GM20000 (cell line): ENCODE results near the gene DNM2.

ENCODE experiments used
- DNase-seq: peaks from one replicate; pipeline ENCODE4 v3.0.0; 2012; ENCODE audit warnings: low spot score
- TF ChIP-seq, protein P1 (sequence below): IDR thresholded peaks from 2 replicates; pipeline ENCODE4 v1.5.1; 2012; ENCODE audit warnings: mild to moderate bottlenecking, control low read depth; ENCODE audit errors: extremely low read depth, missing control alignments

DNM2 gene

DNA sequence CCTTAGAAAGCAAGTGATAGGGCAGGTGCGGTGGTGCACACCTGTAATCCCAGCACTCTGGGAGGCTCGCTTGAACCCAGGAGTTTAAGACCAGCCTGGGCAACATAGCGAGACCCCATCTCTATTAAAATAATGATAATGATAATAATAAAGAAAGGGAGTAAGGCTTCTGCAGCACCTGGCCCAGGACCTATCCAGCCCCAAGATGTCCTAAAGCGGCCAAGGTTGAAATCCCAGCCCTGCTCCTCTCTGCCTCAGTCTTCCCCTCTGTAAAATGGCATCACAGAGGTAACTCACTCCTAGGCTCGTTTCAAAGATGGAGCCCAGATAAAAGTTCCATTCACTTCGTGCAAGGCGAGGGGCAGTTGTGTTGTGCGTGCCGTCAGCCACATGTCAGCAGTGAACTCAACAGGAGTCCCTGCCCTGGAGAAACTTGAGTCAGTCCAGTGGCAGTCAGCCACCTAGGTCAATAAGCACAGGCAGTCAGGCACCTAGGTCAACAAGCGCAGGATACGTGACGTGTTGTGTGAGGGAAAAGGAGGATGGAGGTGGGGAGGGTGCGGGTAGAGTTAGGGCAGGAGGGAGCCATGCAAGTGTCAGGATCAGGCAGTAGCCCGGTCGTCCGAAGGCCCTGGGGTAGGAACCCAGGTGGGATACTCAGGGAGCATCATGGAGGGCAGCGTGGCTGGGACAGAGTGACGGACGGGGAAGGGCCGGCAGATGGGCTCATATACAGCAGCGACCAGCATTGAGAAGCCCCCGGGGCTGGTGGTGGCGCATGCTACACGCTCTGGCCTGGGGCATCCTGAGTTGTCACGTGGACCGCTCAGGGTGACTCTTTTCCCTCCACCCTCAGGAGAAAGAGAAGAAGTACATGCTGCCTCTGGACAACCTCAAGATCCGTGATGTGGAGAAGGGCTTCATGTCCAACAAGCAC is 101.5 kb downstream of the DNM2 start:
- DNase-seq: no peak
- TF ChIP-seq, protein P1, sequence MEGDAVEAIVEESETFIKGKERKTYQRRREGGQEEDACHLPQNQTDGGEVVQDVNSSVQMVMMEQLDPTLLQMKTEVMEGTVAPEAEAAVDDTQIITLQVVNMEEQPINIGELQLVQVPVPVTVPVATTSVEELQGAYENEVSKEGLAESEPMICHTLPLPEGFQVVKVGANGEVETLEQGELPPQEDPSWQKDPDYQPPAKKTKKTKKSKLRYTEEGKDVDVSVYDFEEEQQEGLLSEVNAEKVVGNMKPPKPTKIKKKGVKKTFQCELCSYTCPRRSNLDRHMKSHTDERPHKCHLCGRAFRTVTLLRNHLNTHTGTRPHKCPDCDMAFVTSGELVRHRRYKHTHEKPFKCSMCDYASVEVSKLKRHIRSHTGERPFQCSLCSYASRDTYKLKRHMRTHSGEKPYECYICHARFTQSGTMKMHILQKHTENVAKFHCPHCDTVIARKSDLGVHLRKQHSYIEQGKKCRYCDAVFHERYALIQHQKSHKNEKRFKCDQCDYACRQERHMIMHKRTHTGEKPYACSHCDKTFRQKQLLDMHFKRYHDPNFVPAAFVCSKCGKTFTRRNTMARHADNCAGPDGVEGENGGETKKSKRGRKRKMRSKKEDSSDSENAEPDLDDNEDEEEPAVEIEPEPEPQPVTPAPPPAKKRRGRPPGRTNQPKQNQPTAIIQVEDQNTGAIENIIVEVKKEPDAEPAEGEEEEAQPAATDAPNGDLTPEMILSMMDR: no peak

DNA sequence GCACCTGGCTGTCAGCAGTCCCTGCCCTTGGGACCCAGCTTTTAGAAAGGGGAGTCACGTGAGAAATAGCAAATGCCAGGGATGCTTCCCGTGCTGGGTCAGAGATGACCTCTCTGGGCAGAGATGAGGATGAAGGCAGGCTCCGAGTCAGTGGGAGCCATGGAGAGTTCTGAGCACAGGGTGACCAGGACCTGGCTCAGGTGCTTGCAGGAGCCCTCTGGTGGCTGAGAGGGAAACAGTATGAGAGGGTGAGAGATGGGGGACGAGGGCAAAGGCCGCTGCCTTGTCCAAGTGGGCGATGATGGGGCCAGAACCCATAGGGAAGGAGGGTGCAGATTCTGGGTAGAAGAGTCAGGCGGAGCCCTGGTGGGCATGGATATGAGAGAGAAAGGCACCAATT is 102.3 kb downstream of the DNM2 start:
- DNase-seq: no peak
- TF ChIP-seq, protein P1: no peak

DNA sequence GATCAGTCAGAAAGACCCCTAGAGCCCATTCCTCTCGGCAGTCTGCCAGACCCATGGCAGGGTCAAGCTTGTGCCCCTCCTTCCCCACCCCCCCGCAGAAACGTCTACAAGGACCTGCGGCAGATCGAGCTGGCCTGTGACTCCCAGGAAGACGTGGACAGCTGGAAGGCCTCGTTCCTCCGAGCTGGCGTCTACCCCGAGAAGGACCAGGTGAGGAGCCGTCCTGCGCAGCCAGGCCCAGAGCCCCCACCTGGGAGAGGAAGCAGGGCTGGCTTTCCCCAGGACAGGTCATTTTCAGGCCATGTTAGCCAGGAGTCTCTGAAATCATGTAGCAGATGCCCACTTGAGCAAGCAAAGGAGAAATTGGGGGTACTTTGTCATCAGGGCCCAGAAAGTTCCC is 105.8 kb downstream of the DNM2 start:
- TF ChIP-seq, protein P1: no peak
- no peak for DNase-seq

DNA sequence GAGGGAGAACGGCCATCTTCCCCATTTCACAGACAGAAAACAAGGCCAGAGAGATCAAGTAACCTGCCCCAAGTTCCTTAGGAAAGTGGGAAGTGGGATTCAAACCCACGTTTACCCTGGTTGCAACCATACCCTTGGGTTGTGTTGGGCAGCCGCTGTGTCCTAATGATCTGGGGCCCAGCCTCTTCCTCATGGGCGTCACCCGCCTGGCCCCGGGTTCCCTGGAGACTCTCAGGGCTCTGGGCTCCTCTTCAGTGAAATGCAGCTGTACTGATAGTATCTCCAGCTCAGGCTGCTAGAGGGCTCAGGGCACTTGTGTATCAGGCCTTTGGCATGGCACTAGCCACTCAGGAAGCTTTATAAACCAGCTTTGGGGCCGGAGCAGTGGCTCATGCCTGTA is 108.4 kb downstream of the DNM2 start:
- TF ChIP-seq, protein P1: no peak
- no peak for DNase-seq

DNA sequence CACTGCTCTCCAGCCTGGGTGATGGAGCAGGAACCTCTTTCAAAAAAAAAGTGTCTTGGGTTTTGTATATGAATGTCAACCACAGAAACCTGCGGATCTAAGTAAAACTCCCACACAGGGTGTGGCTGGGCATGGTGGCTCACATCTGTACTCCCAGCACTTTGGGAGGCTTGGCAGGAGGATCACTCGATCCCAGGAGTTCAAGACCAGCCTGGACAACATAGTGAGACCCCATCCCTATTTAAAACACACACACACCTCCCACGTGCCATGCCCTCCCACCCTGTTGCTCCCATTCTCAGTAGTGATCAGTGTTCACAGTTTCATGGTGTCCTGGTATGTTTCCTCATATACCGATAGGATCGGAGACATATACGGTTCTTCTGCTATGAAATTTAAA is 109.0 kb downstream of the DNM2 start:
- TF ChIP-seq, protein P1: no peak
- no peak for DNase-seq

DNA sequence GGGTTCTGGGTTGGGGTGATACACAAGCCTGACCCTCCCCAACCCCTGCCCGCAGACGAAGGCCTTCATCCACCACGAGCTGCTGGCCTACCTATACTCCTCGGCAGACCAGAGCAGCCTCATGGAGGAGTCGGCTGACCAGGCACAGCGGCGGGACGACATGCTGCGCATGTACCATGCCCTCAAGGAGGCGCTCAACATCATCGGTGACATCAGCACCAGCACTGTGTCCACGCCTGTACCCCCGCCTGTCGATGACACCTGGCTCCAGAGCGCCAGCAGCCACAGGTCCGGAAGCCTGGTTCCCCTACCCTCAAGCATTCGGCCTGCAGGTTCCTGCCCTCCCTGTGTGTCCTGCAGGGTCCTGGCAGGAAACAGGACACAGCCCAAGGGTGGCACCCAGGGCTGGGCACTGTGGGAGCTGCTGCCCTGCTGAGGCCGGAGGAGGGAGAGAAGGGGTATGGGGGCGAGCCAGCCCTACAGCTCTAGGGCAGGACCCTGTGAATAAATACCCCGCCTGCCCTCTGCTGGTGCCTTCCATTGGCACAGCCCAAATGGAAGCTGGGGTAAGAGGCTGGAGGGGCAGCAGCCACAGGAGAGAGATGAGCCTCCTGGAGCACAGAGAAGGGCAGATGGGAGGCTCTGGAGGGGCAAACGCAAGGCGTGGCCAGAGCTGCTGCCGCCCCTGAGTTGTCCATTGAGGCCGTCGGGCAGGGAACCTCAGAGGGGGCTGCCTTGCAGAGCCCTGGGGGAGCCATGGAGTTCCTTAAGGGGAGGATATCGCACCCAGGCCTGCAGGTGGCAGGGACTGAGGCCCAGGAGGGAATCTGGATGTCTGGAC is 111.3 kb downstream of the DNM2 start:
- TF ChIP-seq, protein P1: no peak
- no peak for DNase-seq

DNA sequence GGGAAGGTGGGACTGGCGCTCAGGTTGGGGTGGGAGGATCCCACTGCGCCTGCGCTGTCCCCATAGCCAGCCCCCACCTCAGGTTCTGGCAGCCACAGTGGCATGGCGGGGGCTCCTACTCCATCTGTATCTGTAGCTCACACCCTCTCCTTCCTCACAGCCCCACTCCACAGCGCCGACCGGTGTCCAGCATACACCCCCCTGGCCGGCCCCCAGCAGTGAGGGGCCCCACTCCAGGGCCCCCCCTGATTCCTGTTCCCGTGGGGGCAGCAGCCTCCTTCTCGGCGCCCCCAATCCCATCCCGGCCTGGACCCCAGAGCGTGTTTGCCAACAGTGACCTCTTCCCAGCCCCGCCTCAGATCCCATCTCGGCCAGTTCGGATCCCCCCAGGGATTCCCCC is 112.1 kb downstream of the DNM2 start:
- DNase-seq: no peak
- TF ChIP-seq, protein P1: no peak
